Spleen (tissue), 11 donors: ENCODE data around the gene MACROD2. TPM values are rescaled to one million over a fixed set of nuclear protein-coding genes. Genes with fewer than 3 reads are reported as not detected.
"Not testable (repeated sequence)": the region's sequence is repeated elsewhere in the genome, so short reads cannot be mapped to it uniquely, and the experiment has no call there.

Experiments used
- DNase-seq: peaks from one replicate; pipeline ENCODE4 v3.0.0-alpha.2; 2020
- H3K27ac ChIP-seq, 8 donors: fragments of 200-600 bp; sonication (generic) in 7 of 8; 1 replicate in 4 of 8; 2 replicates in 4 of 8; pipeline versions ENCODE4 v1.5.0 to v1.8.0; 2016 to 2021; ENCODE audit warnings: inconsistent platforms in 4 of 8, mild to moderate bottlenecking in 4 of 8, moderate library complexity in 1 of 8
- H3K27me3 ChIP-seq, 7 donors: fragments of 200-600 bp; sonication (generic) in 6 of 7; replicated peaks in 1 of 7; 1 replicate in 4 of 7; 2 replicates in 3 of 7; pipeline versions ENCODE4 v1.5.0 to v1.8.0; 2016 to 2021; ENCODE audit warnings: inconsistent platforms in 3 of 7, mild to moderate bottlenecking in 1 of 7
- H3K36me3 ChIP-seq, 6 donors: fragments of 200-600 bp; sonication (generic) in 5 of 6; 1 replicate in 4 of 6; 2 replicates in 2 of 6; pipeline versions ENCODE4 v1.5.0 to v1.8.0; 2016 to 2021; ENCODE audit warnings: inconsistent platforms in 2 of 6
- H3K4me1 ChIP-seq, 6 donors: fragments of 200-600 bp; sonication (generic) in 5 of 6; 1 replicate in 3 of 6; 2 replicates in 3 of 6; pipeline versions ENCODE4 v1.5.0 to v1.8.0; 2016 to 2021; ENCODE audit warnings: inconsistent platforms in 3 of 6
- H3K4me3 ChIP-seq, 8 donors: fragments of 200-600 bp; sonication (generic) in 7 of 8; 1 replicate in 4 of 8; 2 replicates in 4 of 8; pipeline versions ENCODE4 v1.5.0 to v1.8.0; 2016 to 2021; ENCODE audit warnings: inconsistent platforms in 4 of 8, mild to moderate bottlenecking in 4 of 8, moderate library complexity in 2 of 8
- H3K9me3 ChIP-seq, 8 donors: fragments of 200-600 bp; sonication (generic) in 7 of 8; 1 replicate in 4 of 8; 2 replicates in 4 of 8; pipeline versions ENCODE4 v1.5.0 to v1.8.0; 2016 to 2021; ENCODE audit warnings: inconsistent platforms in 4 of 8
- CTCF ChIP-seq, 11 experiments: fragments of 200-600 bp in 7 of 11; fragments of 450-650 bp in 4 of 11; sonication (generic) in 4 of 11; IDR thresholded peaks in 8 of 11; conservative IDR thresholded peaks in 3 of 11; 1 replicate in 7 of 11; 2 replicates in 4 of 11; pipeline versions ENCODE4 v1.4.0 to v1.8.0; 2016 to 2021; ENCODE audit warnings: antibody characterized with exemption in 11 of 11, inconsistent platforms in 4 of 11, mild to moderate bottlenecking in 1 of 11
- POLR2A ChIP-seq, 3 donors: fragments of 450-650 bp; IDR thresholded peaks; one replicate each; pipeline ENCODE4 v1.5.1; 2017; ENCODE audit warnings: antibody characterized with exemption in 3 of 3, mild to moderate bottlenecking in 1 of 3
- POLR2AphosphoS5 ChIP-seq, 3 donors: sonication (generic); formaldehyde crosslinking; IDR thresholded peaks; one replicate each; pipeline ENCODE4 v1.5.1; 2017; ENCODE audit warnings: antibody characterized with exemption in 3 of 3
- WGBS, 5 donors: extraction: QIAGEN DNeasy Blood & Tissue Kit in 3 of 5; methylation state at CpG; one replicate each; pipeline versions ENCODE4 v1.1.5 to v1.1.7; 2013 to 2018; 5-methylcytosine and 5-hydroxymethylcytosine counted together
- intact Hi-C: fragments of 100-400 bp; cut with DNase I; formaldehyde crosslinking; loops from one replicate; pipeline ENCODE4 v1.15.0; 2023; ENCODE audit warnings: low total_unique reads
- polyA plus RNA-seq, 3 donors: library from polyadenylated mRNA; stranded (reverse); fragments of 200-250 nt; gene quantifications; one replicate each; pipeline ENCODE4 v1.2.1, GENCODE V29; 2013
- total RNA-seq, 7 donors: library from RNA; depleted of rRNA in 3 of 7; stranded (reverse); fragments of >200 nt in 3 of 7; fragmentation: NEBNext Ultra II Directional in 4 of 7; extraction: Animal tissue kit (Norgen Biotek cat#: 25700) in 4 of 7; gene quantifications; one replicate each; pipeline versions ENCODE4 v1.1.0 to v1.2.1, GENCODE V29; 2016 to 2021
- donor health status: healthy with polysubstance abuse.
- donor health status: DM: no; HTN: no; CAD: no; lungs with moderate emphysema.
- donor health status: DM: no; HTN: no; CAD: no.
- donor health status: Bipolar disorder and iron deficiency.
- donor health status: healthy.
- donor health status: DM: no; HTN: no; CAD: no.
- donor health status: DM: yes; HTN: yes; CAD: no.

The MACROD2 gene
- total and polyA plus RNA-seq, 10 donors: 1.5 to 4.7 (median 3.4) TPM

GRCh38 chr20:15012566-15012965 is 1017.2 kb downstream of the MACROD2 start:
- Histone ChIP-seq H3K4me1 (no peaks in the 10 kb centered on the region), H3K27ac (no peak overlapping the region), H3K4me3 (no peak overlapping the region), H3K27me3 (no peaks in the 10 kb centered on the region), H3K9me3 (peaks cover 0 to 7% (median 0%) of the 10 kb centered on the region in 8 donors), H3K36me3 (no peaks in the 10 kb centered on the region)
- TF ChIP-seq CTCF (IDR thresholded peaks at IDR 0.05 in 8 of 11, conservative IDR thresholded peaks at IDR 0.05 in 3 of 11): no peak
- TF ChIP-seq POLR2A (IDR thresholded peaks at IDR 0.05): no peak
- TF ChIP-seq POLR2AphosphoS5 (IDR thresholded peaks at IDR 0.05): no peak
- DNase-seq: no peak
- WGBS, 5 donors: 56 to 67% (median 63%) methylated on average over 6 of the region's 6 CpGs
- intact Hi-C loops: no loop called here

- intact Hi-C loops, H3K27me3 ChIP-seq, H3K27ac ChIP-seq, DNase-seq, H3K36me3 ChIP-seq, H3K4me1 ChIP-seq, H3K4me3 ChIP-seq: not testable (repeated sequence)
- 67 to 95% (median 79%) methylated on average over 1 of the region's 1 CpG for WGBS, 5 donors
- peaks cover 0 to 12% (median 0%) of the 10 kb centered on the region in 8 donors for H3K9me3 ChIP-seq
These were observed 1021.6 kb downstream of the MACROD2 start for GRCh38 chr20:15016875-15017274.

GRCh38 chr20:15018966-15019365 is 1023.6 kb downstream of the MACROD2 start:
- Histone ChIP-seq H3K27me3 (no peaks in the 10 kb centered on the region), H3K4me1 (no peaks in the 10 kb centered on the region), H3K36me3 (no peaks in the 10 kb centered on the region), H3K4me3 (no peak overlapping the region), H3K27ac (no peak overlapping the region), H3K9me3 (peaks cover 0 to 16% (median 0%) of the 10 kb centered on the region in 8 donors)
- no peak for DNase-seq
- 90 to 93% (median 90%) methylated on average over 11 of the region's 11 CpGs for WGBS, 5 donors
- intact Hi-C loops: no loop called here
- no peak for TF ChIP-seq POLR2A (IDR thresholded peaks at IDR 0.05)
- TF ChIP-seq POLR2AphosphoS5 (IDR thresholded peaks at IDR 0.05): no peak
- no peak for TF ChIP-seq CTCF (IDR thresholded peaks at IDR 0.05 in 8 of 11, conservative IDR thresholded peaks at IDR 0.05 in 3 of 11)

DNA sequence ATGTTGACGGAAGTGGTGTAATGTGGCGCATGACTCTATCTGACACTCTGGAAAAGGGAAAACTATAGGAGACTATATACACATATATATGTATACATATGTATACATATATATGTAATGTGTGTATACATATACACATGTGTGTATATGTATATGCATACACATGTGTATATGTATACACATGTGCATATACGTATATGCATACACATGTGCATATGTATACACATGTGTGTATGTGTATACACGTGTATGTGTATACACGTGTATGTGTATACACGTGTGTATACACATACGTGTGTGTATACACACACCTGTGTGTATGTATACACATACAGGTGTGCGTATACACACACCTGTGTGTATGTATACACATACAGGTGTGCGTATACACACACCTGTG is 1025.5 kb downstream of the MACROD2 start:
- TF ChIP-seq POLR2AphosphoS5 (IDR thresholded peaks at IDR 0.05): no peak
- no peak for TF ChIP-seq CTCF (IDR thresholded peaks at IDR 0.05 in 8 of 11, conservative IDR thresholded peaks at IDR 0.05 in 3 of 11)
- no peak for TF ChIP-seq POLR2A (IDR thresholded peaks at IDR 0.05)
- H3K4me3 ChIP-seq: no peak overlapping the region
- H3K36me3 ChIP-seq: no peaks in the 10 kb centered on the region
- no peaks in the 10 kb centered on the region for H3K4me1 ChIP-seq
- H3K9me3 ChIP-seq: peaks cover 0 to 16% (median 0%) of the 10 kb centered on the region in 8 donors
- intact Hi-C loops: no loop called here
- 88 to 94% (median 90%) methylated on average over 9 of the region's 9 CpGs for WGBS, 5 donors
- no peak overlapping the region for H3K27ac ChIP-seq
- H3K27me3 ChIP-seq: no peaks in the 10 kb centered on the region
- no peak for DNase-seq

DNA sequence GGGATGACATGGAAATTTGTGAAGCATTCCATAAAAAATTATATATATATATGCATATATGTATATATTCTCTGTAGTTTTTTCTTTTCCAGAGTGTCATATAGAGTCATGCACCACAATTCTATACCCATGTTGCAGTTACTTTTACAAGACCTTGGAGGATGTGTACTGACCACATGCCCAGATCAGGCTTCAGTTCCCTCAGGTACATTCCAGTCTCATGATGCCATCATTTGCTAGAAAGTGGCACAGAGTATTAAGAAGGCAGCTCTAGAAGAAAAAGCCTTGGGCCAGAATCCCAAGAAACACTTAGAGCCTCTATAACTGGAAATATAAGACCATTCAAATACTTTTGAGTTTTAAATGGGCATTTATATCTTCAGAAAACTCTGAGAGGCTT is 1027.6 kb downstream of the MACROD2 start:
- H3K27me3 ChIP-seq: no peaks in the 10 kb centered on the region
- DNase-seq: no peak
- H3K4me1 ChIP-seq: no peaks in the 10 kb centered on the region
- TF ChIP-seq POLR2AphosphoS5 (IDR thresholded peaks at IDR 0.05): no peak
- no peak for TF ChIP-seq POLR2A (IDR thresholded peaks at IDR 0.05)
- TF ChIP-seq CTCF (IDR thresholded peaks at IDR 0.05 in 8 of 11, conservative IDR thresholded peaks at IDR 0.05 in 3 of 11): no peak
- no peaks in the 10 kb centered on the region for H3K36me3 ChIP-seq
- H3K4me3 ChIP-seq: no peak overlapping the region
- H3K9me3 ChIP-seq: peaks cover 0 to 6% (median 0%) of the 10 kb centered on the region in 8 donors
- intact Hi-C loops: no loop called here
- no peak overlapping the region for H3K27ac ChIP-seq
